GM23248 (cell line): ENCODE measurements around the gene KRTAP5-6.

Source experiments
- EZH2 ChIP-seq: fragments of 200-600 bp; sonication (generic); IDR thresholded peaks from 2 replicates; pipeline ENCODE4 v1.6.1; 2018; ENCODE audit warnings: antibody characterized with exemption, mild to moderate bottlenecking; ENCODE audit not compliant: insufficient read depth, poor library complexity, severe bottlenecking
- EZH2phosphoT487 ChIP-seq: fragments of 200-600 bp; sonication (generic); IDR thresholded peaks from 2 replicates; pipeline ENCODE4 v1.6.1; 2018; ENCODE audit warnings: antibody characterized with exemption, moderate library complexity, mild to moderate bottlenecking, low read depth; ENCODE audit not compliant: insufficient read depth

DNA sequence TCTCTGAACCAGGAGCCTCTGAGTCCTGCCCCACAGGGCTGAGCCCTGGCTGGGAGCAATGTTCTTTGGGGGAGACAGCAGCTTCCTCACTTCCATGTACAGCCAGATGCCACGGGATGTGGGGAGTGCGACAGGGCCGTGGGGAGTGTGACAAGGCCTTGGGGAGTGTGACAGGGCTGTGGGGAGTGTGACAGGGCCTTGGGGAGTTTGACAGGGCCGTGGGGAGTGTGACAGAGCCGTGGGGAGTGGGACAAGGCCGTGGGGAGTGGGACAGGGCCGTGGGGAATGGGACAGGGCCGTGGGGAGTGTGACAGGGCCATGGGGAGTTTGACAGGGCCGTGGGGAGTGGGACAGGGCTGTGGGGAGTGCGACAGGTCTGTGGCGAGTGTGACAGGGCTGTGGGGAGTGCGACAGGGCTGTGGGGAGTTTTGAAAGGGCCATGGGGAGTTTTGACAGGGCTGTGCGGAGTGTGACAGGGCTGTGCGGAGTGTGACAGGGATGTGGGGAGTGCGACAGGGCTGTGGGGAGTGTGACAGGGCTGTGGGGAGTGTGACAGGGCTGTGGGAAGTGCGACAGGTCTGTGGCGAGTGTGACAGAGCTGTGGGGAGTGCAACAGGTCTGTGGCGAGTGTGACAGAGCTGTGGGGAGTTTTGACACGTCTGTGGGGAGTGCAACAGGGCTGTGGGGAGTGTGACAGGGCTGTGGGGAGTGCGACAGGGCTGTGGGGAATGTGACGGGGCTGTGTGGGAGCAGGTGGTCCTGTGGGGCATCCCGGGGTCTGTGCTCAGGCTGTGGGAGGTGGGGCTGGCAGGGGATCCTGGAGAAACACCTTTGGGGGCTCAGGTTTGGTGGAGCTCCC is 6.6 kb upstream of the KRTAP5-6 start:
- TF ChIP-seq EZH2 (no peak), EZH2phosphoT487 (no peak)
